Stimulated activated naive CD4-positive, alpha-beta T cell (primary cell): Measurements from ENCODE around the gene ERG.
A peak's percentile ranks its signal among the peaks of the same experiment; 100 is the strongest.

Experiments used
- DNase-seq, 6 experiments: peaks; one replicate each; lab custom pipeline; 2025; lab: John Stamatoyannopoulos, UW

ERG gene

GRCh38 chr21:38356883-38357625 lies 141.2 kb downstream of the ERG start:
- no peak for DNase-seq

GRCh38 chr21:38355992-38356781 lies 142.1 kb downstream of the ERG start:
- DNase-seq: peak; percentile 31 to 77 (median 60)

- no peak for DNase-seq
These were observed 142.9 kb downstream of the ERG start for GRCh38 chr21:38355353-38355752.

DNA sequence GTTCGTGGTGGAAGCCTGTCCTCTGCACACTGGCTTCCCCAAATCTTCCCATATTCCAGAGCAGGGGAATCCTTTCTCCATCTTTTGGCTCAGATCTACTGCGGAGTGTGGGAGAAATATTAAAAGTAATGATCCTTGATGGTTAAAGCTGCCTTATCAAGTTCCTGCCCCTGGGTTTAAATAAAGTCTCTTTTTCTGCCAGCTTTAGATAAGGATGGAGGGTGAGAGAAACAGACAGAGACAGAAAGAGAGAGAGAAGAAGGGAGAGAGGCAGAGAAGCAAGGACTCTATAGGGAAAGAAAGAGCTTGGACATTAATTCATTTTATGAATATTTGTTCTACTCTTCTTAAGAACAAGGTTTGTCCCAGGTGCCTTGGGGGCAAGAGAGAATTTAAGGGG lies 143.5 kb downstream of the ERG start:
- DNase-seq: no peak

DNA sequence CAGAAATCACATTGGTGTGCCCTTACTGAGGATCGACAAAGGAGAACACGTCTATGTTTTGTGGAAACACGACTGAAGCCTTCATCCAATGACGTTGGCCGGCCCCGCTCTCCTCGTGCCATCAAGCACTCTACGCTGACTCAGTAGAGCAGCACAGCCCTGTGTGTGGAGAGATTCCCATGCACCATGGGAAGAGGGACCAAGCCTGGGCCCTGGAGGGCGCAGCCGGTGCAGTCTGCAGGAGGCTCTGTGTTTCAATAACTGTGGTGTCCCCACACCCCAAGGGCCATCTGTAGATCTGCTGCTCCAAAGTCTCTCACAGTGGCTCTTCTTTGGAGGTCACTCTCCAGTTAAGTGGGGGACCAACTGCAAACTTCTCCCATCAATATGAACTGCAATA lies 144.0 kb downstream of the ERG start:
- no peak for DNase-seq

- DNase-seq: peak in 4 of 6 experiments; percentile 11 to 50 (median 38)
These were observed 145.6 kb downstream of the ERG start for GRCh38 chr21:38352536-38353219.

- no peak for DNase-seq
These were observed 146.2 kb downstream of the ERG start for GRCh38 chr21:38351961-38352521.

DNA sequence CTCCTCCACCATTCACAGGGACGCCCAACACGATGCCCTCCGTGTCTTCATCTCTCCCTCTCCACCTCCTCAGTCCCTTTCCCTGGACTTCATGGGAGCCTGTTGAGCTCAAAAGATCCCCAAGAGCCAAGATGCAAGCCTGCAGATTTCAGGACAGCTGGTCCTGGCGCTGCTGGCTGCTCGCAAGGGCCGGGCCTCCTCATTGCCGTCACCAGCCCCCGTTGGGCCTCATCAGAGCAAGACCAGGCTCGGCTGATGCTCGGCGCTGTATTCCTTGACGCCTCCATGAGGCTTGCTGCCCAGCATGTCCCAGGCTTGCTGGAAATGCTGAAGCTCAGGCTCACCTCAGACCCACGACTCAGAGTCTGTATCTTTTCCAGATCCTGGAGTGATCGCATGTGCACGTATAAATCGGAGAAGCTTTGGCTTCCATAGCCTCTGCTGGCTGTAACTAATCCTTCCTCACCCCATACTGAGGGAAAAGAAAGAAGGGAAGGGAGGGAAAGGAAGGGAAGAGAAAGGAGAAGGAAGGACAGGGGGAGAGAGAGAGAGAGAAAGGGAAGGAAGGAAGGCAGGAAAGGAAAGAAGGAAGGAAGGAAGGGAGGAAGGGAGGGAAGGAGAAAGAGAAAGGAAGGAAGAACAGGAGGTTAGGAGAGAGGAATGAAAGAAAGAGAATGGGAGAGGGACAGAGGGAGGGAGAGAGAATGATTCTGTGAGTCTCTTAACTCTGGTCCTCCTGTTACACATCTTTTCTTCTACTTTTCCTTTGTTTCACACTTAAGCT lies 146.9 kb downstream of the ERG start:
- no peak for DNase-seq

GRCh38 chr21:38350684-38351083 lies 147.6 kb downstream of the ERG start:
- DNase-seq: no peak

- DNase-seq: no peak
These were observed 148.3 kb downstream of the ERG start for GRCh38 chr21:38349977-38350376.

- DNase-seq: no peak
These were observed 149.0 kb downstream of the ERG start for GRCh38 chr21:38349111-38349746.

GRCh38 chr21:38346286-38346685 lies 152.0 kb downstream of the ERG start:
- DNase-seq: no peak

- no peak for DNase-seq
These were observed 154.6 kb downstream of the ERG start for GRCh38 chr21:38343691-38344090.

DNA sequence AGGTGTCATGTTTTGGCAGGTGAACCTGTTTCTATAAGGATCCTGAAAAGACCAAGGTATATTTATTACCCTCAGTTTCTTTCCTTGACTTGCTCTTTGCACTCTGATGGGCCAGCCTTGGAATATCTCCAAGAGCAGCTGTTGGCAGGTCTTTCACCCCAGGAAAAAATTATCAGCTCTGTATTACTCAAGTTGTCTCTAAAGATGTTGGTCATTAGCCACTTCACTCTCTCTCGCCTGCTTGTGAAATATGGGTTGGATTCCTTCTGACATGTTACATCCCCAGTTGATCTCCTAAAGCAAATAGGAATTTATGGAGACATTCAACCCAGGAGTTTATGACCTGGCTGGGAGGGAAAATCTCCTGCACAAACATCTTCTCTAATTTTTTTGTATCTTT lies 155.5 kb downstream of the ERG start:
- DNase-seq: no peak

DNA sequence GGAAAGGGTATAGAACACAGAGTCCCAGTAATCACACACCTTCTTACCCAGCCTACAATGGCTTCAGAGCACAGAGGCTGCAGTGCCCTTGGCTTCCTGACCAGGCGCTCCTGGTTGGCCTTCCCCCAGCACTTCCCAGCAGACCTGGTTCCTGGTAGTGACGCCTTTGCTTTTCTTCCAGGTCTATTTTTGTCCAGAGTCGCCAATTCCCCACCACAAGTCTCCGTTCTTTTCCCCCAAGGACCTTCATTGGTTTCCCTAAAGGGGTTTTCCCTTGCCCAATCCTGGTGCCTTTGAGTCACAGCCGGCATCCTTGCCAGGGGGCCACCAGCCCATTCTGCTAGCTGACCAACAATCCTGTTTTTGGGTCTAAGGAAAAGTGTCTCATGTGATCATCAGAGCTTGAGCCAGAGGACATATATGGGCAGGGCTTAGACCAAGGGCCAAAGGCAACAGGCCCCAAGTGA lies 156.7 kb downstream of the ERG start:
- DNase-seq: no peak

GRCh38 chr21:38340131-38340530 lies 158.1 kb downstream of the ERG start:
- no peak for DNase-seq

DNA sequence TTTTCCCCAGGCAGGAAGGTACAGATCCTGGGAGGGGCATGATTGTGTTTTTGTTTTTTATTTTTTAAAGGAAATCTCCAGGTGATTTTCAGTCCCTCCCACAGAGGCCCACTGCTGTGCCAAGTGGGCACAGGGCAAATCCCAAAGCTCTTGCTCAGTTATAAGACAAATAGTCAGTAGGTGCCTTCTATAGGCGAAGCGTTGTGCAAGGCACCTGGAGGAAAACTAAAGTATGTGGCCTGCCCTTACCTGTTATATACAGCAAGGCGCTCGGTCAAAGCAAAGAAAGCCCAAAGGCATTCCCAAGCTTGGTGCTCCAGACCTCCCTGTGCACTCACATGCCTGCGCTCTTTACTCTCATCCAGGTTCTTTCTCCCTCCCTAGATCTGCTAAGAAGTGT lies 160.5 kb downstream of the ERG start:
- DNase-seq: no peak

DNA sequence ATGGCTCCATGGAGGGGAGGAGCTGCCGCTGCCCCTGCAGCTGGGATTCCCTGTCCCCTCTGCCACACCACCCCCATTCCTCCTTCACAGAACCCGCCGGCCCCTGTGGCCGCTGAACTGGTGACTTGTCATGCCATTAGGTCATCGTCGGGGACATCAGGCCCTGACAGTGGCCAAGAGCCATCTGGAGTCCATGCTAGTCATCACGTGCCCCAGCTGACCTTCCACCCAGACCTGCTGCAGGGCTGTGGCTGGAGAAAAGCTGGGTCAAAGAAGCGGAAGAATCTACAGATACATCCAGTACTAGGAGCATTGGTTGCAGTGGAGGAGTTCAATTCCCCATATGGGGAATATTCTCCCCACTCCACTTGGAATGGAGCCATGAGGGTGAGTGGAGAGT lies 163.4 kb downstream of the ERG start:
- DNase-seq: no peak

GRCh38 chr21:38333301-38334272 lies 164.7 kb downstream of the ERG start:
- no peak for DNase-seq

- DNase-seq: no peak
These were observed 167.6 kb downstream of the ERG start for GRCh38 chr21:38330666-38331065.
